ENCODE measurements around the gene CD34.
A peak's percentile ranks its signal among the peaks of the same experiment; 100 is the strongest.

The CD34 gene

GRCh38 chr1:207876131-207876530, 34.8 kb downstream of the CD34 start:
- no peak for DNase-seq

- DNase-seq, result no peak
Observed at GRCh38 chr1:207875532-207875931, 35.4 kb downstream of the CD34 start.

DNA sequence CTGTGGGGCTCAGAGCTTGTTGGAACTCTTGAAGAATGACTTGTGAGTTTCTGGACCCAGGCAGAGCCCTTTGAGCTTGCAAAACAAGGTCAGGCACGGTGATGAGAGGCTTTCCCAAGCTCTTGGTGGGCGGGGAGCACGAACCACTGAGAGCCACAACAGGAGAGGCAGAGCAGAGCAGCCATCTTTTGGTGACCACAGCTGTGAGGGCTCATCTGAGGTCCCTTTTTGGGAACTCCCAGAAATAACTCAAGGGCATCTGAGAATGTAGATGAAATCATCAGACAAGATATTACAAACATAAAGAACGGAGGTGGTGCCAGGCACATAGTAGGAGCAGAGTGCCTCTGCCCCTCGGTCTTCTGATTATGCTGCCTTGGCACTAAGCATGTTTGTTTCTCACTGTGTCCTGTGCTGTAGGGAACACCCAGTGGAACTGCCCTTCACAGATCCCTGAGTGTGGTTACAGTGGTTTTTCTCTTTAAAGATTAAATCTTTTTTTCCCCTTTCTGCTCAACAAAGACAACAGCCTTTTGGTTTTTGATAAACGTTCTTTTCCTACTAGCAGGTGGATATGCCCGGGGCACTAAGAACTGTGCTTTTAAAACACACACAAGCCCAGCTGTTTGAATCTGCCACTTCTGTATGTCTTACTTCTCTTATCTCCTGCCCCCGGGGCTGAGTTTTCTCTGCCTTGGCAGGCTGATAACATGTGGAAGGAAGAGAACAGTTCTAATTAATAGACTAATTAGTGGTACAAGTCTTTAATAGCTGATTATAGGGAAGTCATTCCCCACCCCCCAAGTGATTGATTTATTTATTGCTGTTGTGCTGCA, 37.7 kb downstream of the CD34 start:
- no peak for DNase-seq

GRCh38 chr1:207872621-207873020, 38.3 kb downstream of the CD34 start:
- DNase-seq, result no peak

DNA sequence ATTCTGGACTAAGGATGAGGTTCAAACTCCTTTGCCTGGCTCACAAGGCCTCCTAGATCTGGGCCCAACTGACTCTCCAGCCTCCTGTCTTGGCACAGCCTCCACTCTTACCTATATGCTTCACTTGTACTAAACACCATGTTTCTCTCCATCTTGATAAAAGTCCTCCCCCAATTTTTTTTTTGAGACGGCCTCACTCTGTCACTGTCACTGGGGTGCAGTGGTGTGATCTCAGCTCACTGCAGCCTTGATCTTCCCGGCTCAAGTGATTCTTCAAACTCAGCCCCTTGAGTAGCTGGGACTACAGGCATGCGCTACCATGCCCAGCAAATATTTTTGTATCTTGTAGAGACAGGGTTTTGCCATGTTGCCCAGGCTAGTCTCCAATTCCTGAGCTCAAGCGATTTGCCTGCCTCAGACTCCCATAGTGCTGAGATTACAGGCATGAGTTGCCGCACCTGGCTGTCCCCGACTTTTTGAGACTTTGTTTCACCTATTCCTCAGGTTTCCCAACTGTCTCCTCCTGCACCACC, 39.7 kb downstream of the CD34 start:
- DNase-seq, result no peak

DNA sequence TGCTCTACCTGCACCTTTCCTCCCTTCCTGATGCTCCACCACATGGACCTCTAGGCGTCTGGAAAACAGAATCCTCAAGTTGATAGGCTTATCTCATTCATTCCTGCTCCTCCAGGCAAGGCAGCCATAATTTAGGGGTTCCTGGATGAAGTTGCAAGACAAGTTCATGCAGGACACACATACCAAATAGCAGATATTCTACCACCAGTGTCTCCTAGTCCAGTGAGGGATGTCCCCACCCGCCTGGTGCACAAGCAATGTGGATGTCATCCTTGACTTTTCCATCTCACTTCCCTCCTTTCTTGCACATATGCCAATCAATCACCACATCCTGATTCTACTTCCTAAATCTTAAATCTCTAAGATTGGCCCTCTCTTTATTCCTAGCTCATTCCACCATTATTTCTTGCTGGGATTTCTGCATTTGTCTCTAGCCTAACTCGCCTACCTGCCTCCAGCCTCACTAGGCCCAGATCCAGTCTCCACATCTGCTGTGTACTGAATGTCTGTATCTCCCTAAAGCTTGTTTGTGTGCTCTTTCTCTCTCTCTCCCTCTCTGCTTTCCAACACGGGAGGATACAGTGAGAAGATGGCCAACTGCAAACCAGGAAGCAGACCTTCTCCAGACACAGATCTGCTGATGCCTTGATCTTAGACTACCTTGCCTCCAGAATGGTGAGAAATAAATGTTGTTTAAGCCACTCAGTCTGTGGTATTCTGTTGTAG, 40.5 kb downstream of the CD34 start:
- no peak for DNase-seq

DNA sequence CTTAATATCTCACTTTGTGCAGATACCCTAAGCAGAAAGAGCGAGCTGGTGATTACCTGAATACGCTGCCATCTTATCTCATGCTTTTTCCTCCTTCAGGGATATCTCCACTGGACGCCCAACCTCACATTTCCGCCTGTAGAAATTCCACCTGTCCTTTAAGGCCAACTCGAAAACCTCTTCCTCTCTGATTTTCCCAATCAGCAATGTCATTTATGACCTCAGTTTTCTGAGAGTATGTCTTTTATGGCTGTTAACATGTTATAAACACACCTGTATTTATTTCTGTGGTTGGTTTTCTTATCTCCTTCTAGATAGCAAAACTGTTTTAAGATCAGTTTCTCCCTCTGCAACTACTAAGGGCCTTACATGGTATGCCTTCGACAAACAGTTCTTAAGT, 41.1 kb downstream of the CD34 start:
- DNase-seq, result no peak

GRCh38 chr1:207868774-207869721, 41.9 kb downstream of the CD34 start:
- peak in 49 of 51 donors; percentile 15 to 92 (median 65) for DNase-seq

- DNase-seq, result peak in 14 of 51 donors; percentile 15 to 76 (median 32)
Observed at GRCh38 chr1:207868251-207868773, 42.6 kb downstream of the CD34 start.

DNA sequence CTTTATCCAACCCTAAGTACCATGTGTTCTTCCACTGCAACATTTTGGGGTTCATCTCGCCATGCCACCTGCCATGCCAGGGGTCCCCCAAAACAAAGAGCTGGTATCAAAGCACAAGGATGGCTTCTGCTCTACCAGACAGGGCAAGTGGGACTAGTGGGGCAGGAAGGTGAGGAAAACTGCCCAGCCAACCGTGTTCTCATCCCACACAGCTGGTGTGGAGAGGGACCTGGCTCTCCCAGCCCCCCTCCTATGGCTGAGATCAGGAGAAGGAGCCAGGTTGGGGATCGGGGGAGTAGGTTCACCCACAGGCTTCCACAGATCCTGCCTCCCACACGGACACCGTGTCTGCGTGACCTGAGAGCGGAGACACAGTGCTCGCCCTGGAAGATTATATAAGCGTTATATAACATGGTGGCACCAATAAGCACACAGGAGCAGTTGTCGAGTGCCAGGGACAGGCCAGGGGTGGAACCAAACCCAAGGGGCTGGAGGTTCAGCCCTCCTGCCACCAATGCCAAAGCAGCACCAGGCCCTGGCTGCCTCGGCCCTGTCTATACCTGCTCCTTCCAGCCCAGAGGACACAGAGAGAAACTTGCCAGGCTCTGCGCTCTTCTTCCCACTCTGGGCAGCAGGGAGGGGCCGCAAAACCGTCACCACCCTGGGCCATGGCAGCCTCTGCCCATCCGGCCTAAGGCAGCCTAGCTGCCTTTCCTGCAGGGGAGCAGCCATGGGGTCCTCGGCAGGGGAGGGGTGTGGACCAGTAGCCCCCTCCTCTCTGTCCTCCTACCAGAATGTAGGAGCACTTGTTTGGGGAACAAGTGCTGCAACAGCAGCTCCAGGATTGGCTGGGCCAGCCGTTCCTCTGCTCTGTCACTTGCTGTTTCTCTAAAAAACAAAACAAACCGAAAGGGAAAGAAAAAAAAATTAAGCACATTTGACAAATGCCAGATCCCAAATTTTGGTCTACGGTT, 43.5 kb downstream of the CD34 start:
- DNase-seq, result peak in 26 of 51 donors; percentile 10 to 70 (median 36)

GRCh38 chr1:207866471-207867135, 44.3 kb downstream of the CD34 start:
- peak in 27 of 51 donors; percentile 14 to 86 (median 44) for DNase-seq

- peak in 3 of 51 donors; percentile 15 to 25 (median 18) for DNase-seq
Observed at GRCh38 chr1:207863893-207864535, 46.9 kb downstream of the CD34 start.

GRCh38 chr1:207862241-207862787, 48.6 kb downstream of the CD34 start:
- DNase-seq, result no peak

DNA sequence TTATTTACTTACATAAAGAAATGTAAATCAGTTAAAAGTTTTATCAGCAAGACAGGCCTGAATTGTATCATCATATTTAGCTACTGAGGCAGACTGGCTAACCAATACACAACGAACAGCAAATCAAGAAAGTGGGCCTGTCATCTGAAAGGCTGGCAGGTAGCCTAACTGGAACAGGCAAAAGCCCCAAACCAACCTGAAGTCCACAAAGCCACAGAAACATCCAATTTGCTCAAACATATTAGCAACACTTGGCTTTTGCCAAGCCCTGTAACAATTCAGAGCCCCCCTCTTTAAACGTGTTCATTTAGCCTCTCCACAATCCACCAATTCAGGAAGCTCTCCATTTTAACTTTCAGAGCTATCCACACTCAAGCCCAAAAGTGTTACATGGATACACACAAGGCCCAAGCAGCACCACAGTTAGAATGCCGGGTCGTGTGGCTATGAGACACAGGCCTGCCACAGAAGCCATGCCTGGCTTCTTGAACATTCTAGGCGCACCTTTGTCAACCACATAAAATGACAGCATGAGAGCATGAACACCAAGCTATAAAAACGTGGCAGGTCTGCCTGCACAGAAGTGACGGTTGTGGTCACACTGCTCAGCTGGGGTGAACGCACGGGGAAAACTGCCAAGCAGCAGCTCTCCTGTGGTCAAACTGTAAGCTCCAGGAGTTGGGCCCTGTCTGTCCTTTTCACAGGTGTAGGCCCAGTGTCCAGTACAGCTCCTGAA, 49.3 kb downstream of the CD34 start:
- no peak for DNase-seq

- DNase-seq, result no peak
Observed at GRCh38 chr1:207860531-207860930, 50.4 kb downstream of the CD34 start.

- no peak for DNase-seq
Observed at GRCh38 chr1:207858806-207859205, 52.1 kb downstream of the CD34 start.

DNA sequence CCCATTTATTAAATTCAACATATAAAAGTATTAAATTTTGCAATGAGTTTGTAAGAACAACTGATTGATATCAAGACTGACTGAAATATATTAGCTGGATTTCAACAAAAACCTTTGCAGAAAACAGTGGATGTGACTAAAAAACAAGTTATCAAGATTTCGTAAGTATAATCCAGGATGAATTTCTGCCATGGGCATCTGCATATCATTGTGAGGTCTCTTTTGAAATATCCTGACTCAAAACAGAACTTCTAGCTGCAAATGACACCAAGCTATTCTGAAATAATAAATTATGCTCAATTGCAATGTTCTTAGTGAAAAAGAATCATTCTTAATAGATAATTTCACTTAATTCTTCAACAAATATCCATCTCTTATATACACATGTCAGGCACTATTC, 52.6 kb downstream of the CD34 start:
- DNase-seq, result no peak

GRCh38 chr1:207857447-207857846, 53.5 kb downstream of the CD34 start:
- no peak for DNase-seq

All from hypothalamus (tissue), 51 donors.